Measurements from ENCODE around the gene KRT79.
"Not testable (repeated sequence)": the region's sequence is repeated elsewhere in the genome, so short reads cannot be mapped to it uniquely, and the experiment has no call there.

The KRT79 gene

GRCh38 chr12:52795694-52796428, 38.2 kb downstream of the KRT79 start, which contains the start of gene KRT3:
TSS of gene KRT3 (minus strand) at chr12:52796117. CDS start at chr12:52796042, 75 bp downstream.
- in situ Hi-C loops (cut with HindIII; ENCODE audit: low sequenced_read_pairs) = no loop called here

DNA sequence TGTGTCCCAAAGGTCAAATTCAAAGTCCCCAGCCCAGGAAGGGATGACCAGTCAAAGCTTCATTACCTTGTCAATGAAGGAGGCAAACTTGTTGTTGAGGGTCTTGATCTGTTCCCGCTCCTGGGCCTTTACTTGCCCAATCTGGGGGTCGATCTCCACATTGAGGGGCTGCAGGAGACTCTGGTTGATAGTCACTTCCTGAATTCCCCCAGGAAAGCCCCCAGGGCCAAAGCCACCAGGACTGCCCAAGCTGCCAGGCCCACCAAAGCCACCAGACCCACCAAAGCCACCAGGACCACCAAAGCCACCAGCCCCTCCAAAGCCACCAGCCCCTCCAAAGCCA, 38.8 kb downstream of the KRT79 start:
- in situ Hi-C loops (cut with HindIII; ENCODE audit: low sequenced_read_pairs) = not testable (repeated sequence)

DNA sequence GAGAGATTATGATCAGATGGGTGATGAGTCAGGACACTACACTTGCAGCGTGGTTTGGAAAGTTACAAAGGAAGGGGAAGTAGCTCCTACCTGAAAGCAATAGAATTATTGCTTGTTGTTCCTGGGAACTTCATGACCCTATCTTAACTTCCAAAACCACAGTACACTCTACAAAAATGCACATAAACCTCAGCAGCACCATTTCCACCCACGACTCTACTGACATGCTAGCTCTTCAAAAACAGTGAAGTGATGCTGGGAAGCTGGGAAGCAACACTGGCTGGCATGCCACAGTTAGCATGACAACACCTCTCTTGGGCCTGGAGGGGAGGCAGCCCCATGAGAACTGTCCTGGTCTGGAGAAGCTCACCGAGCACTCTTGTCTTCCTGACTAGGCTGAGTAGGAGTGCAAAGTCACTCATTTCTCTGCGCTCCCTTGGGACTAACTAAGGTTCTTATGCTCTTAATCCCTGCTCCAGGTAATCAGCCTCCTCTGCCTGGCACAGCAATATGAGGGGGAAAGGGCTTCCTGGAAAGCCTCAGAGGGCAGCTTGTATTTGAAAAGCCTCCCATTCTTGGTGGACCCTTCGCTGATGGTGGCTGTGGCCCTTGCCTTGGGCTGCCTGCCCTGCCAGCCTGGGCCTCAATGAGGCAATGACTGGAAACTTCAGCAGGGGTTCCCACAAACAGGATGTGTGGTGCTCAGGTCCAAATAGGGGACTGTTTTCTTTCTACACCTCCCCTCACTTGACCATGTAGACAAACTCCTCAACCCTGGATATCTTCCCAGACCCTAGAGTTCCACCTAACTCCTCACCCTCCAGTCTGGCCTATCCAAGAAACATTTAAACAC, 39.4 kb downstream of the KRT79 start:
- in situ Hi-C loops (cut with HindIII; ENCODE audit: low sequenced_read_pairs) = no loop called here

- in situ Hi-C loops (cut with HindIII; ENCODE audit: low sequenced_read_pairs) = no loop called here
Measured at GRCh38 chr12:52792185-52793029, 41.7 kb downstream of the KRT79 start.

DNA sequence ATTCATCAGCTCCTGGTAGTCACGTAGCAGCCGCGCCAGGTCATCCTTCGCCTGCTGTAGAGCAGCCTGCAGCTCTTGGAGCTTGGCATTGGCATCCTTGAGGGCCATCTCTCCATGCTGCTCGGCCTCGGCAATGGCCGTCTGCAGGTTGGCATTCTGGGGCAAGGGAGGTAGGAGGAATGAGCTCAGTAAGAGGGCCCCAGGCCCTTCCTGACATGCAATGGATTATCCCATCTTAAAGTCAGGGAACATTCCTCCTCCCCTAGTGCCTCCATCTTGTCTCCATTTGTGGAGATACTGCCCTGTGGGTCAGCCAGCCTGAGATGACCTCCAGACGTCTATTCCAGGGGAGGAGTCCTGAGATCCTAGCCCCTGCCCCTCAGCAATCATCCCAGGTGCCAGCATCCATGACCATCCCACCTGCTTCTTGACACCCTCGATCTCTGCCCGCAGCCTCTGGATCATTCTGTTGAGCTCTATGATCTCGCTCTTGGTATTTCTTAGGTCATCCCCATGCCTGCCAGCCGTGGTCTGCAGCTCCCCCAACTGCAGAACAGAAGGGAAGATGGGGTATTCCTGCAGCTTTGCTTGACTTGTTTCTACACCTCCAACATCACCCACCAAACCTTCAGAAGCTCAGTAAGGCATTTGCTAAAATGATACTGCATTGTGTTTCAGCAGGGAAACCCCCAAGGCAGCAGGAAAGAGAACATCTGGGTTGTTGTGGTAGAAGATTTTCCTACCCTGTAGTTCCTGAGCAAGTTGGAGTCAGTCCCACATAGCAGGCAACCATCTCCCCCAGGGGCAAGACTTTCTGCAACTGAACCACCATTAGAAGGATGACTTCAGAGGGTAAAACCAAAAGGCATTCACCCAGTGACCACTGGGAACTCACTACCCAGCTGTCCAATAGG, 42.6 kb downstream of the KRT79 start:
- in situ Hi-C loops (cut with HindIII; ENCODE audit: low sequenced_read_pairs) = no loop called here

GRCh38 chr12:52790427-52791270, 43.5 kb downstream of the KRT79 start:
- in situ Hi-C loops (cut with HindIII; ENCODE audit: low sequenced_read_pairs) = no loop called here

GRCh38 chr12:52789637-52790426, 44.3 kb downstream of the KRT79 start:
- in situ Hi-C loops (cut with HindIII; ENCODE audit: low sequenced_read_pairs) = no loop called here

DNA sequence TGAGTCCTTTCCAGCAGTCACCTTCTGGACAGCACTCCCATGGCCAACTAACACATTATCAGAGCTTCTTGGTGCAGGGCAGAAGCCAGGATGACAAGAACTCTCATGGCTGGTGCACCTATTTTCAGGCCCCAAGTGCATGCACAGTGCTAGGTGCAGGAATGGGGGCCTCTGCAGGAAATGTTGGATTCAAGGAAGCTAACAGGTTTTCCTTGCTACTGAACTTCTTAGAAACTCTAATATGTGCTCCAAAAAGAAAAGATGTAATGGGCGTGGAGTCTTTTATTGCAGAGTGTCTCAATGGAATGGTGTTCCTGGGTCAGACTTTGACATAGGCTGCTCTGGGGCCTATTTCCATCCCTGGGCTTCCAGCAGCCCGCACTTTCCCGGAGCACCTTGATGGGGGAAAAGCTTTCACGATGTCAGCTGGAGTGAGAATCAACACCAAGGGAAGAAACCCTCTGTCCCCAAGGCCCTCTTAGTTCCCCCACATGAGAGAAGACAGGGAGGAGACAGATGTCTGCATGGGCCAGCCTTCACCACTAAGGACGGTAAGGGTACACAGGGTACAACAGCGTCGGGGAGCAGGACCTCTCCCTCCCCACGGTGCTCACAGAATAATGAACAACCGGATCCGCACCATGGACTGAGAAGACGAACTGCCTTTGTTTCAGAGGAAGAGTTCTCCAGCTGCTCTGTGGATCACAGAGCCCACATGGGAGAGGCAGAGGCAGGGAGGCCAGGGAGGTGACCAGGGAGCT, 45.1 kb downstream of the KRT79 start:
- in situ Hi-C loops (cut with HindIII; ENCODE audit: low sequenced_read_pairs) = no loop called here

DNA sequence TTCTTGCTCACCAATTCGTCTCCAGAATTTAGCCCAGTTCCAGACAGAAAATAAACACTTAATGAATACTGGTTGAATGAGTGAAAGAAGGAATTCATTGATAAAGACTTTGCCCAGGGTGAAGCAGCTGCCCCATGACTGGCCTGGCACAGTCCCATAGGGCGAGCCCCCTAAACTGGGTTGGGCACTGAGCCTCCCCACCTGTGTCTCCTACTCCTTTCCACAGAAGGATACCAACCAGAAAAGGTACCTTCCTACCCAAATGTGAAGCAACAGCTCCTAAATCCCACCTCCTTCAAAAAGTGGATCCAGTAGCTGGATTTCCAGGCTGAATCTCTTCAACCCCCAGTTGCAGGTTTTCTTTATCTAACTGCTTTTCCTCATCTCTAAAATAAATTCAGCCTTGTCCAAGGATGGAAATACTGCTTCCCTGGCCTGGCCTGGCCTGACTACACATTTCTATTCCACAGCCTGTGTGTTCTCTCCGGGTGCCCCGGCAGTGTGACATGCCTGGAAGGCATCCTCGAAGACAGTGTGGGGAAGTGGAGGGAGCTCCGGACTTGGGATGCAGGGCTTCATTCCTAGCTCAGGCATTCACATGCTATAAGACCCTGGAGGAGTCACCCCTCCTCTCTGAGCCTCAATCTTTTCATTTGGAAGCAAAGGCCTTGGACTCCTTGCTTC, 45.8 kb downstream of the KRT79 start:
- in situ Hi-C loops (cut with HindIII; ENCODE audit: low sequenced_read_pairs) = no loop called here

- in situ Hi-C loops (cut with HindIII; ENCODE audit: low sequenced_read_pairs) = no loop called here
Measured at GRCh38 chr12:52787324-52788191, 46.6 kb downstream of the KRT79 start.

DNA sequence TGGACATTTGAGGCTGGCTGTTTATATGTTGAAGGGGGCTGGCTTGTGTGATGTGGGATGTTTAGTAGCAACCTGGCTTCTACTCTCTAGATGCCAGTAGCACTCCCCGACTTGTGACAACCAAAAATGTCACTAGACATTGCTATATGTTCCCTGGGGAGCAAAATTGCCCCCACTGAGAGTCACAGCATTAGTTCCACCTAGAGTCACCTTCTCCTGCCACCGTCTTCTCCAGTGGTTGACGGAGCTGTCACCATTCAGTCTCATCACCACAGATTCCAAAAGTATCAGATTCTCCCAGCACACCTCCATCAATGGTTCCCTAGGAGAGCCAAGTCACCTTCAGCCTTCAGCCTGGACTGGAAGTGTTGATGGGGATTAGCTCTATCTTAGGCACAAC, 49.2 kb downstream of the KRT79 start:
- in situ Hi-C loops (cut with HindIII; ENCODE audit: low sequenced_read_pairs) = loop anchor here (5.0 kb wide), 1 partner anchor 78 kb away; no protein-coding TSS in a partner anchor

DNA sequence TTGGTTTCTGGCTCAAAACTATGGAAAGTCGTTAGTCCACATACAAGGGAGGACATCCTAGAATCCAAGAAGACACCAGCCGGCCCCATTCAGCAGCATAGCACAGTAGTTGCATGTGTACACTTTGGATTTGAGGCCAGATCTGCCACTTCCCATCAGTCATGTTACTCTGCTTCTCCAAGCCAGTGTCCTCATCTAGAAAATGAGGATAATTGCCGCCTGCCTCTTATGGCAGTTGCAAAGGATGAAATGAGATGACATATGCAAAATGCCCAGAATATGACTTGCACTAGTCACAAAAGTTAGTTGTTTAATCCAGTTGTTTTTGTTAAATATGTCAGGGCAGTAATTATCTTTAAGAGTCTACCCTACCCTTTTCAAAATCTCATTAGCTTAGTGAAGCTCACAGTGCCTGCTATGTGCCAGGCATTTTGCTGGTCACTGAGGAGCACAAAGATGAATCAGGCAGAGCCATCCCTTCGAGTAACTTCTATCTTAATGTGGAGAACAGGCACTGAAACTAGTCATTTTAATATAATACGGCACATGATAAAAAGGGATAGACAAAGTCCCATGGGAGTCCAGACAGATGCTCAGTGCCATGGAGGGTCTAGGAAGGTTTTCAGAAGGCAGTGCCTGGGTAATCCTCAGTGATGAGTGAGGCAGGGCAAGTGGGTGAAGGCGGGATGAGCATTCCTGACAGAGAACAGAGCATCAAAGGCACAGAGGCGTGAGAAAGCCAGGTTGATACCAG, 50.4 kb downstream of the KRT79 start:
- in situ Hi-C loops (cut with HindIII; ENCODE audit: low sequenced_read_pairs) = loop anchor here (5.0 kb wide), 1 partner anchor 76 kb away; no protein-coding TSS in a partner anchor

DNA sequence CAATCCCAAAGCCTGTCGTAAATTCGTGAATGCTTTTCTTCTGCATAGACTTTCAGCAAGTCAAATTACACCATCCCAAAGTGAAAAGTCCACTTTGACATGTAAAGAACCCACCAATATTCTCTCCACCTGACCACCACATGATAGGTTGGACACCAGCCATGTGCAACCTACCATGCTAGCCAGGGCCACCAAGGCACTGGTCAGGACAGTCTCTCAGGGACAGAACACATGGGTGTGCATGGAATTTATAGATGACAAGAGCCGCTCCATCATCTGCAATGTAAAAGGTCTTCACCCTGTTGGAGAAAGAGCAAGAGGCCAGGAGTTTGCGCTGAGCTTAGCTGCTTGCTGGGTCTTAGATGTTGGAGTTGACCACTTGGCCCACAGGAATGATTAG, 51.6 kb downstream of the KRT79 start:
- in situ Hi-C loops (cut with HindIII; ENCODE audit: low sequenced_read_pairs) = loop anchor here (5.0 kb wide), 1 partner anchor 75 kb away; no protein-coding TSS in a partner anchor

DNA sequence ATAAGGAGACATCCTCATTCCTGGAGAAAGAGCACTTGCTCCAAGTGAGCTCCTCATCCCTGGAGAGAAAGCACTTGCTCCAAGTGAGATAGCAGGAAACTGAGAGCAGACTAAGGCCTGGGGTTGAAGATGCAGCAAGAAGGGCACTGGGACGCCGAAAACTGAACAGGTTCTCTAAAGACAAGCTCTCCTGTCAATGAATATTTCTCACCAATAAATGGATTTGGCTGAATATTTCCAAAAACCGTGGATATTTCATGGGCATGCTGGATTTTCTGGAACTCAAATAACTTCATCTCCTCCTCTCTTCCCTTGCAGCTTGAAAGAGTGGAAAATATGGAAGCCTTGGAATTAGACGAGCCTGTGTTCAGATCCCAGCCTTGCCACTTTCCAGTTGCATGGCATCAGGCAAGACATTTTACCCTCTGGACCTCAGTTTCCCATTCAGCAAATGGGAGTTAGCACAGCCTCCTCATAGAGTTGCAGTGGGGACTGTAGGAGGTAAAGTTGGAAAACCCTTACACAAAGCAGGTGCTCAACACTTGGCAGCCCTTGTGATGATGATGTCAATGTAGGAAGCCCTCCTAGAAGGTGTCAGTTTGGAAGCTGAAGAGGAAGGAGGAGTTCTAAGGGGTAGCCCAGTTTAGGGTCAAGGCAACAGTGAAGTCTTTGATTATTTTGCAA, 52.6 kb downstream of the KRT79 start:
- in situ Hi-C loops (cut with HindIII; ENCODE audit: low sequenced_read_pairs) = loop anchor here (5.0 kb wide), 1 partner anchor 74 kb away; no protein-coding TSS in a partner anchor

DNA sequence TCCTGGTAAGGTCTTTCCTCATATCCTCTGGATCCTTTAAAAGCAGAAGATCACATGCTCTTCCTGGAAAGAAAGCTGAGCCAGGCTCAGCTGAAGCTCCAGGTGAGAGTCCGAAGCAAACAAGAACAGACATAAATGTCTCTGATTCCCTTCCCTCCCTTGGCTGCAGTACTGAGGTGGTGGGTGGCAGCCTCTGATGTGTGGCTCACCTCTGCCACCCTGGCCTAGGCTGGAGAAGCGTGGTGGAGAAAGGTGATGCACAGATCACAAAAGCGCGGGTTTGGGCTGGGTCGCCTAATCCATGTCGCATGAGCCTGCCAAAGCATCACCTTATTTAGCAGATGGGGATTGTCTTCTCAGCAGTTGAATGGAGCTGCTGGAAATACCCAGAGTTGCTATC, 54.2 kb downstream of the KRT79 start:
- in situ Hi-C loops (cut with HindIII; ENCODE audit: low sequenced_read_pairs) = loop anchor here (5.0 kb wide), 1 partner anchor 73 kb away; no protein-coding TSS in a partner anchor

Measured in DLD1 (cell line).